Stimulated activated CD8-positive, alpha-beta memory T cell treated with anti-CD3 and anti-CD28 coated beads, Interleukin-7, amount 100 ng/mL, for 24 hours (primary cell): ENCODE data around the gene TANC1.
"Not testable (repeated sequence)": the region's sequence is repeated elsewhere in the genome, so short reads cannot be mapped to it uniquely, and the experiment has no call there.

ENCODE experiments used
- DNase-seq: peaks from one replicate; pipeline ENCODE4 v3.0.0-alpha.2; 2020; ENCODE audit warnings: low read depth

TANC1 gene

DNA sequence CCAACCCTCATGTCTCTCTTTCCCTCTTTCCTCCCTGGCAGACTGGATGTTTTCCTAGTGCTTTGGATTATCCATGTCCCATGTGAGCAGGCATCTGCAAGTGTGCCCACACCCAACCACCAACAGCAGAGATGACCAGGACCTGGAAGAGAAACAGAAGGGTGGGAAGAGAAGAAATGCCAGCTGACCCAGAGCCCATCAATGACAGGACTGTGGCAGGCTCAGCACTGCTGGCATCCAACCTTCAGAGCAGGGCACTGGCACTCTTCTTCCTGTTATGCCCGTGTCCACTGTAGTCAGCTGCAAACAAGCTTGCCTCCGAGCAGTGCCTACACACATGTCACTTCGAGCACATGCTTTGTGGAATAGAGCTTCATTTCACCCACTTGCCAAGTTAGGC is 121.1 kb downstream of the TANC1 start:
- no peak for DNase-seq

DNA sequence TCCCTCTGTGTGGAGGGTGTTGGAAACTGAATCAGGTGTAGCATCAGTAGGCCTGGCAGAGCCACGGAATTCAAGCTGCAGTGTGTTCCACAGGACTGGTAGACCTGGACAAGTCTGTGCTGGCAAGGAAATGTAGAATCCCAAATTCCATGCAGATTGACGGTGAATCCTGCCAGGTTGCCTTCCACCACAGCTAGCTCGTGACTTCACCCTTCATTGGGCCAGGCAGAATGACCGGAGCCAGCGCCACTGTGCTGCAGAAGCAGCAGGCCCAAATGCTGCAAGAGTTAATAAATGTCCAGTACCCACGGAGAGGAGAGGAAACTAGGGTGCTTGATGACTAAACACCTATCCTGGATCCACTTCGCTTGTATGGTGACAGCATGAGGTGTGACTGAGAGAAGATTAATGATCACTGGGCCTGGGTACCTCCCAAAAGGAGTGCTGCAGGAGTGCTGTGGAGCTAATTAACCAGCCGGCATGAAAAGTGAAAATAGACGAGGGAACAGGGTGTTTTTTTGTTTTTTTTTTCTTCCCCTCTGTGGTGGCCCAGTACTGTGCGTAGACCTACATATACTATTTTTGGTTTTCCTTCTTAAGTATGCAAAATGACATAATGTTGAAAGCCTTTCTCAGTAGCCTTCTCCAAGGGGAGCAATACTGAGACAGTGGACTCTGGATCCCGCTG is 122.2 kb downstream of the TANC1 start:
- DNase-seq = no peak

DNA sequence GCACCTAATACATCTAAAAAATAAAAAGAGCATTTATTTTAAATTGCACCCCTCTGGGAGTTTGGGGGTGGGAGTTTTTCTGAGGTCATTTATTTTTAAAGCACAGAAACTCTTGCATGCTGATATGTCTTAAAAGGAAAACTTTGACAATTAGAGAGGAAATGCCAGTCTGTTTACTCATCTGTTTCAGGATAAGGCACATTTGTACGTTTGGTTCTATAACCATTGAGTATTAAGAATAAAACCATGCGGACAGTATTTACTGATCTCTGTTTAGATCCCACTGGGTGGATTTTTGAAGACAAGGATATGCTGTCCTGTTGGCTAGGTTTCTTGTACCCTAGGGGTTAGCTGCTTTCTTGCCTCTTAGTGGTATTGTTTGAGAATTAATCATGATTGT is 122.9 kb downstream of the TANC1 start:
- no peak for DNase-seq

DNA sequence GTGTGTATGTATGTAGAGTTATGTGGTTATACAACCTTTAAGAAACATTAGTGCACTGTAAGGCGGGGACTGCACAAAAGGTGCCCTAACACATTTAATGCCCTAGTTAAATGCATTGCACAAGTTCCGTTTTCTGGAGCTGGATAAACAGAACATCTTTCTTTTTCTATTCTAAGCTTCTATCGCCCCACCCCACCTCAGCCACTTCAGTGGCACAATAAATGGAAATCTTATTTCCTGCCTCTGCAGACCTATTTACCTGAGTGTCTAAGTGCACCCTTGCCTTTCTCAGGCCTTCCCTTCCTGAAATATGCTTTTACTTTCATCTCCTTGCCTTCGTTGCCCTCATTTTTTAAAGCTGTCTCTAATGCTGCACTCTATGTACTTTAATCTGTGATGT is 123.5 kb downstream of the TANC1 start:
- DNase-seq = no peak

DNA sequence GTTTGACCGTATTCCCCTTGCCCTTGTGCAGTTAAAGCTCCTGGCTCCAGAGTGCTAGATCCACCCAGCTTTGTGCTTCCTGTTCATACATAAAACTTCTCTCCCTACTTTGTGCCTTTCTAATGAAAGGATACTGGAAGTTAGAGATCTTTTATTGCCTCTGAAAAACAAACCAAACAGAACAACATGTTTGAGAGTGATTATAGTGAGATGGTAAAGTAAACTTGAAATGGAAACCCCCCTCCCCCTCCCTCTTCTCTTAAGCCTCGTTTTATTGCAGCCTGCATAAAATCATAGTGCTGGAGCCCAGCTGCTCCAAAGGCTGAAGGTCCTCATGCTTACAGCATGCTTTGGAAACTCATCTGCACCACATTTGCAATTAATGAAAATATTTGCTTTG is 125.1 kb downstream of the TANC1 start:
- DNase-seq = no peak

DNA sequence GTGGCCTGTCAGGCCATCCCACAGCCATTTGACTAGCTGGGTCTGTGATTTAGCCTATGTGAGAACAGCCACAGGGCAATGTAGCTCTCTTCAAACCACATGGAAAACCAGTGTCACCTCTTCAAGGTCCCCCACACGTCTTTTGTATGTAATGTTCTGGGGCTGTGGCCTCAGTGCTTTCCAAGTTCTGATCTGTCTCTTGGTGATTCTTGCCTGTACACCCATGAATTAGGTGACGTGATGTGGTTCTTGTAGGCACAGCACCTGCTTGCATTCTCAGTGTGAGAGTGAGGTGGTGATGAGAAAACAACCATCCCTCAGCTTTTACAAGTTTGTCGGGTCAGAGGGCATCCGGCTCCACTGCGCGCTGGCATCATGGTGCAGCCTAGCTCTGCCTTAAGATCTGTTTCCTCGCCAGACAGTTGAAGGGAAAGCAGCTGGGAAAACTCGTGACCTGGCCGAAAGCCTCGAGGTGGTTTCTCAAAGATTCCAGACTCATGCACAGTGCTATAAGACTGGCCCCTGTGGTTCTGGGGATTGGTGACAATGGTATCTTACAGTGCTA is 125.8 kb downstream of the TANC1 start:
- DNase-seq = no peak

DNA sequence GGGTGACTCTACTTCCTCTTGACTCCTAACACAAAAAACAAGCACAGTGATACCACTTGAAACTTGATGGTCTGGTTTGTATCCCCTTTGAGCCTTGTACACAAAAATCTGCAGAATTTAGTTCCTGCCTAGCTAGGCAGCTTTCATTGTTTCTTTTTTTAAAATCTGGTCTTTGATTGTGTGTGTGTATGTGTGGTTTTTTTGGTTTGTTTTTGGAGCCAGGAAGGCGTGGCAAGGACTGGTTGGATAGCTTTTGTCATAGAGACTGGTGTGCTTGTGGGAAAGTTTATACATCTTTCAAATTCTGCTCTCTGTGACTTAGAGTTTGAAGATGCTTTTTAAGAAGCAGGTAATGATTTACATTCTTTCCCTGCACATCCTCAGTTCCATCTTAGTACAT is 127.4 kb downstream of the TANC1 start:
- DNase-seq = no peak

DNA sequence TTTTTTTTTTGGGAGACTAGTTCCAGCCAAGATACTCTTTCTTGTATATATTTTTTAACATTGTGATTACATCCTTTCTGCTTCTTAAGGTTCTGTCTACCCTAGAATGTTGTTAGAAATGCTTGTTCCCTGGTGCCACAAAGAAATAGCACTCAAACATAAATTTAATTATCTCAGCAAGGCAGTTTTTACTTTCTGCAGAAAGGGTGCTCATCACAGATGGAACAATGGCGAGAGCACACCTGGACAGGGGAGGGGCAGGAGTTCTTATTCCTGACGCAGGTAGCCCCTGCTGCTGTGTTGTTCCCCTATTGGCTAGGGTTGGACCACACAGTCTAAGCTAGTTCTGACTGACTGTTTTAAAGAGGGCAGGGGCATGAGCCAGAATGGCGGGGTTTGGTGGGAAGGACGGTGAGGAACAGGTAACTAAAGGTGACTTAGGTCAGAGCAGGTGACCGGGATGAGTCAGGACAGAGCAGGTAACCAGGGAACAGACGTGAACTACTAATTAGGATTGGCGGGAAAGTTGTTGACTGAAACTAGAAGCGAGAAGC is 127.9 kb downstream of the TANC1 start:
- not testable (repeated sequence) for DNase-seq

DNA sequence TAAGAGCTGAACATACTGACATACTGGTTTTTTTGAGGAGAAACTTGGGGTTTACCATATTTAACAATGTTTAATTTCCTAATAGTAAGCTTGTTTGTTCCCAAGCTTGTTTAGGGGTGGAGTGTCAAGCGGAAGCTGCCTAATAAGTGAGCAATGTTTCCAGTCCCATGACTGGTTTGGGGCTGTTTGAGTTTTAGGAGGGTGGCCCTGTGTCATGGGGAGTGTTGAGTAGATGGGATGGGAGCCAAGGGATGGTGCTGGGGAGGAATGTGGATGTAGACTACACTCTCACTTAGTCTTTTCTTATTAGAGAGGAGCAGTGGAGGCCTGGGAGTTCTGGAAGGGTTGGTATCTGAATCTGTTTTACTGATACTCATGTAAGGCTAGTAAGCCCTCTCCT is 128.5 kb downstream of the TANC1 start:
- no peak for DNase-seq

DNA sequence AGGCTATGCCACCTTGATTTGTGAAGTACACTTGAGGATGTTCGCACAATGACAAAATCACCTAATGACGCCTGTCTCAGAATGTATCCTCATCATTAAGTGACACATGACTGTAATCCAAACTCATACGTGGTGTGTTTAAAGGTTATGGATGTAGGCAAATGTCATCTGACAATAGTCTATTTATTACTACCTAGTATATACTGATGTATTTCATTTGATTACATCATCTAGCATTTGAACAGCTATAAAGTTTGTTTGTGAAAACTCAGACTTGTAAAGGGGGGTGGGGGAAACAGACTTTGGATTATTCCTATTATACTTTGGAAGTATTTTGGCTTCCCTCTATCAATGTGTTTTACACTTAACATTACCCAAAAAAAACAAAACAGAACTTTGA is 129.9 kb downstream of the TANC1 start:
- no peak for DNase-seq

DNA sequence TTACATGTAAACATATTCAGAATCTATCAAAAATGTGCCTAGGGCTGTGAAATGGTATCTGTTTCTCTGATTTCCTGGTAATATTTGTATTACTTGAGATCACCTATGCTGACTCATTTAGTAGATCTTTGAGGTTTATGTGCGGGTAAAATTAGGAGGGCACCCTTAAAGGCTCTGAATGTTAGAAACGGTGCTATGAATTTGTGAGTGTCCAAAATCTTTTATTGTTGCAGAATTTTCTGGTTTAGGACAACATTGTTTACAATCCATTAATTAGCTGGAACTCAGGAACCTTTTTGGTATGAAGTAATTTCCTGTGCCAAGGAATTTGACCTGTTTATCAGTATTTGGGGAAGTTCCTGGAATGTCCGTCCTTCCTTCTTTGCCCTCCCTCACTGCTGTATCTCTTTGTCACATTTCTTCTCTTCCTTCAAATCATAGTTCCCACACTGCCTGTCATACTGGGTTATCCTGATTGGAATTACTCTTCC is 130.5 kb downstream of the TANC1 start:
- no peak for DNase-seq

DNA sequence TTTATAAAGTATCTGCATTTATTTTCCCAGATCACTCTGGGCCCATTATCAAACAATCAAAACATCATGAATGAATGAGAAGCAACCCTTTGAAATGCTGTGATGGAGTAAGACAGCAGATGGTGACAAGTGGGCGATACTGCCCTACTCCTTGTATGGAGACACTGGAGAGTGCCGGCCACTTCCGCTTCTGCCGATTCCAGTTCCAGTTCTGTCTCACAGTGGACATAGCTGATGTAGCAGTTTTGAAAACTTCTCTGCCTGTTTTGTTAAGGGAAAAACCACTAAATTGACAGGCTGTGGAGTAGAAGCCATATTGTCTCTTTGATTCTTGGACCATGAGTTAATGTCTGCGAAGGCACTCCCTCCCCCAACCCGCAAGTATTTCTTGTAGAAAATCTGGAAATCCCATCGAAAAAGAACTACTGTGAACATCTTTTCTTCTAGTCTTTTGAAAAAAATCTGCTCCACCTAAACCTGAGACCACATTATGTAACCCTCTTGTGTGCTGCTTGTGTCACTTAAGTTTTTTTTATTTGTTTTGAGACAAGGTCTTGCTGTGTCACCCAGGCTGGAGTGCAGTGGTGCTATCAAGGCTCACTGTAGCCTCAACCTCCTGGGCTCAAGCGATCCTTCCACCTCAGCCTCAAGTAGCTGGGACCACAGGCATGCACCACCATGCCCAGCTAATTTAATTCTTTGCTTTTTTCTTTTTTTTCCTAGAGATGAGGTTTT is 133.5 kb downstream of the TANC1 start:
- no peak for DNase-seq

DNA sequence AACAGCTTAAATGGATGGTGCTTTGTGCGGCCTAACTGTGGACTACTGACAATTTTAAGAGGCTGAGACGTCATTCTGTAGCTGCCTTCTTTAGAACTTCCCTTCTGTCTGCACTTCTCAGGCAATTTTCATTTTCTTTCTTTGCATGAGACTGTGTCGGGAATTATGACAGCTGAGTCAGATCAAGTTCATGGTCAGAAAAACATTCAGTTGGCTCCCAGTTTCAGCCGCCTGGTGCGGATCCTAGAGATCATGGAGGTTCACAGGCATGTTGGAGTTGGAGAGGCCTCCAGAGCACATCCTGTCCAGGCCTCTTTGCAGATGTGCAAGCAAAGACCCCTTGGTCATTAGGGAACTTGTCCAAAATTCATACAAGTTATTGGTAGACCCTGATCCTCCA is 135.0 kb downstream of the TANC1 start:
- no peak for DNase-seq

DNA sequence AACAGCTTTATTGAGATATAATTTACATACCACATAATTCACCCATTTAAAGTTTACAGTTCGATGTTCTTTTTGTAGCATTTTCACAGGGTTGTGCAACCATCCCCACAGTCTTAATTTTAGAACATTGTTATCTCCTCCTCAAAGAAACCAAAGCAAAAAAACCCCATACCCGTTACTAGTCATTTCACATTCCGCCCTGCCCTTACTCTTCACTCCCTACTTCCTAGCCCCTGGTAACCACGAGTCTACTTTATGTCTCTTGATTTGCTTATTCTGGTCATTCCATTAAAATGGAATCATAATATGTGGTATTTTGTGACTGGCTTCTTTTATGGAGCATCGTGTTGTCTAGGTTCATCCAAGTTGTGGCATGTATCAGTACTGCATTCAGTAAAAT is 137.7 kb downstream of the TANC1 start:
- DNase-seq = no peak

DNA sequence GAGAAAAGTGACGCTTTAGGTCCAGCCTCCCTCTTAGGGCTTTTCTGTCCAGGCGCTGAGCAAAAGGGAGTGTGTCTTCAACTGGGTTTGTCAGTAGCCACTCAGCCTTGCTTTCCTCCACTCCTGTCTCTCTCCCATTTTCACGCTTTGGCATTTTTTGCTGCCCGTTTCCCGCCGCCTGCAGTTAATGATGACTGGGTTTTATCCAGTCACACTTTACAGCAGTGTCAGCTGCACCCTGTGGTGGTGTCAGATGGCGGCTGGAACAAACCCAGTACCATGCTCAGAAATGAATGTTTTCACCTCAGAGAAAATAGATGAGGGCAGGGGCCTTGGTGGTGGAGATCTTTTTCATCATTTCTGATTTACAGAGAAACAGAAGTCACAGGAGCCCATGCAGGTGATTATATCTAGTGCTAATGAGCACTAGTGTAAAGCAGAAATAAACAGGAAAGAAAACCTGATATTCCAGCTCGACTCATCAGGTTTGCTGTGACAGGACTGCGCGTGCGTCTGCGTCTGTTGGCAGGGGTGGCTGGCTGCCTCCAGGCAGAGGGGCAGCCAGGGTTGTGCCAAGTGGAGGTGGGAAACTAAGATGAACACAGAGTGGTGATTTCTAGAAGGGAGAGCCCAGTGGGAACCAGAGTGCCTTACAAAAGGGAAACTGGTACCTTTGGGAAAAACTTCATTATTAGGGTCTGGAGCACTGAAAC is 139.9 kb downstream of the TANC1 start:
- no peak for DNase-seq

DNA sequence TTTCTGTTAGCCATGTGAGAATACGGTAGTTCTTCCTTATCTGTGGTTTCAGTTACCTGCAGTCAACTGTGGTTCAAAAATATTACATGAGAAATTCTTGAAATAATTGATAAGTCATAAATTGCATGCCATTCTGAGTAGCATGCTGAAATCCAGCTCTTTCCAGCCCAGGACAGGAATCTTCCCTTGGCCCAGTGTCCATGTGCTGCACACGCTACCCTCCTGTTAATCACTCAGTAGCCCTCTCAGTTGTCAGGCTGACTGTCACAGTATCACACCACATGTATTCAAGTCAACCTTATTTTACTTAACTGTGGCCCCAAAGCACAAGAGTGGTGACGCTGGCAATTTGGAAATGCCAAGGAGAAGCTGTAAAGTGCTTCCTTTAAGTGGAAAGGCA is 141.1 kb downstream of the TANC1 start:
- DNase-seq = no peak

DNA sequence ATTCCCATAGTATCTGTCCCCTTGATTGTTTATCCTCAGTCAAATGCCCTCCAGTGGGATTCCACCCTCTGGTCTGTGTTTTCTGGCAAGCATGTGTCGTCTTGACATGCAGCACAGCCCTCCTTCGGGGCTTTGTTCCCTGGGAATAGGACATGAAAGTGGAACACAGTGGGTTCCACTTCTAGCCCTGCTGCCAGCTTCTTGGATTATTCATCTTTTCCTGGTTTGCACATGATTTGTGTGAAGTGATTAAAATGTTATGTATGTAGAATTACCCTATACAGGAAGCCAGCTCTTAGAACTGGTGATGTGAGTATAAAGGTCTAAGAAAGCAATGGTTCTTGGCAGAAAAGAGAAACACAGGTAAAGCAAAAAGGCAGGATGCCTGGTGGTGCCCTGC is 142.3 kb downstream of the TANC1 start:
- DNase-seq = no peak

DNA sequence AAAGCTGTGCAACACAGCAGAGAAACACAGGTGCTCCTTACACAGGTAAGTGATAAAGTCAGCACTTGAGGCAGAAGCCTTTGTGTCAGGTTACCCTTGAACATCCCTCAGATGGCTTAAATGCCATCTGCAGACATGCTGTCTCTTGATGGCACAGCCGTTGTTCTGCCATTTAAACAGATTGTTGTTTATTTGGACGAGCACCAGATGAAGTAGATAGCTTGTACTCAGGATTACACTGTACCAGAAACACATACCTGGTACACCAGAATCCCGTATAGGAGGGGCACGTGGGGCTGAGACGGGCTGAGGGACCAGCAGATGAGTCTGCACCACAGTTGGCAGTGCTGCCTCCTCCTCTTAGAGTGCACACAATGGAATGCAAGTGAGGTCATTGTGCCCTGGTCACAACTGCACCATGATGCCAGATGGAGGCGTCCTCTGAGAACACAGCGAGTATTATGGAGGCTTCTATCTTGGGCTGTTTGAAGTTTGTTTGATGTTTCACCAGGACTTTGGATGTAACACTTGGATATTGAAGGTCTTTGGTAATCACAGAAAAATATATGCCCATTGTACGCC is 143.0 kb downstream of the TANC1 start:
- no peak for DNase-seq

DNA sequence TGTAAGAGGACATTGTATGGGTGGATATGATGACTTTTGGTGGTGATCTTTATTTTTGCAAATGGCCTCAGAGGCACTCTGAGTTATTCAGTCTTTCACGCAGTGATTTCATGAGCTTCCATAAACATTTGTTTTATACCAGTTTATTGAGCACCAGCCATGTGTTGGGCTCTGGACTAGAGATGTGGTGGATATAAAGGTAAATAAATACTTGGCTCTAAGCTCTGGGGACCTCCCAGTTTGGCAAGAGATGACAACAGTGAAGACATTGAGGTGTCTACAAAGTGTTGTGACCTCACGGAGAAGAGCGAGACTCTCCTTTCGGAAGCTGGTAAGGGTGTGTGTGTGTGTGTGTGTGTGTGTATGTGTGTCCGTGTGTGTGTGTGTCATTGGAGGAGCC is 146.4 kb downstream of the TANC1 start:
- no peak for DNase-seq

DNA sequence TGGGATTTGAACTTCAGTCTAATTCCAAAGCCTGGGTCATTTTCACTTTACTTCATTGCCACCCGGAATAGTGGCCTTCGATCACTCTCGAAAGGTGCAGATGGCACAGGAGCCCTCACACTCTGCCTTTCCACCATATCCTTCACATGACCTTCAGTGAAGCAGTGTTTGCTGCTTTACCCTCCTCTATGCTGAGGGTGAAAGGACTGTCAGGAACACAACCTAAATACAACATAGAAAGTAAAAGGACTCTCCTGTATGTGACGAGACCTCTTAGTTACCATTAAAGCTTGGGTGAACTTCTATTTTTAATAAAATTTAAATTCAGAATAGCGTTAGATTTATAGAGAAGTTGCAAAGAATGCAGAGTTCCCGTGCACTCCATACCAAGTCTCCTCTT is 148.5 kb downstream of the TANC1 start:
- DNase-seq = no peak

DNA sequence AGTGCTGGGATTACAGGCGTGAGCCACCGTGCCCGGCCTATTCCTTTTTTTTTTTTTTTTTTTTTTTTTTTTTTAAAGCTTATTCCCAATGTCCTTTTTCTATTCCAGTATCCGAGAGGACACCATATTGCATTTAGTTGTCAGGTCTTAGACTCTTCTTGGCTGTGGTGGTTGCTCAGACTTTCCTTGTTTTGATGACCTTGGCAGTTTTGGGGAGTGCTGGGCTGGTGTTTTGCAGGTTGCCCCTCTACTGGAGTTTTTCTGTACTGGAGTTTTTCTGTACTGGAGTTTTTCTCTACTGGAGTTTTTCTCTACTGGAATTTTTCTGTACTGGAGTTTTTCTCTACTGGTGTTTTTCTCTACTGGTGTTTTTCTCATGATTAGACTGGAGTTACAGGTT is 149.2 kb downstream of the TANC1 start:
- no peak for DNase-seq
